HEK293 (cell line): Measurements from ENCODE around the gene CHMP3.

ENCODE experiments used
- CTCF ChIA-PET: fragments of 350-600 bp; formaldehyde crosslinking; extraction: SDS; loops from one replicate; lab custom pipeline; 2021; ENCODE audit warnings: antibody characterized with exemption; lab: Yijun Ruan, JAX
- POLR2A ChIA-PET: fragments of 300-600 bp; formaldehyde crosslinking; extraction: SDS; loops from one replicate; lab custom pipeline; 2020; ENCODE audit warnings: antibody characterized with exemption, inconsistent platforms; lab: Yijun Ruan, JAX
- H3K27ac ChIP-seq: fragments of 200-500 bp; sonication (Bioruptor generic); 2 replicates; pipeline ENCODE4 v1.5.1; 2014; ENCODE audit warnings: low read depth, low read length, control low read depth, inconsistent platforms; ENCODE audit errors: extremely low read depth
- H3K36me3 ChIP-seq, 2 experiments: fragments of 200-500 bp in 1 of 2; sonication (Bioruptor generic) in 1 of 2; 1 replicate in 1 of 2; 2 replicates in 1 of 2; pipeline ENCODE4 v1.5.1; 2014 to 2017; ENCODE audit warnings: inconsistent platforms in 2 of 2, low read length in 2 of 2; ENCODE audit not compliant: control insufficient read depth in 2 of 2, insufficient read depth in 1 of 2
- H3K4me1 ChIP-seq: fragments of 200-500 bp; sonication (Bioruptor generic); 2 replicates; pipeline ENCODE4 v1.5.1; 2014; ENCODE audit warnings: mild to moderate bottlenecking, low read length, inconsistent platforms; ENCODE audit not compliant: control insufficient read depth, insufficient read depth
- H3K4me3 ChIP-seq: 2 replicates; pipeline ENCODE4 v1.5.1; 2011; ENCODE audit warnings: low read depth, mild to moderate bottlenecking, control low read depth, low read length, moderate library complexity
- H3K9me3 ChIP-seq: fragments of 200-500 bp; sonication (Bioruptor generic); 2 replicates; pipeline ENCODE4 v1.5.1; 2014; ENCODE audit warnings: low read depth, low read length, inconsistent platforms; ENCODE audit not compliant: control insufficient read depth, insufficient read depth
- HIC1 ChIP-seq: fragments of 450-650 bp; formaldehyde crosslinking; IDR thresholded peaks from 2 replicates; pipeline ENCODE4 v1.5.1; 2016; ENCODE audit warnings: missing biosample characterization, missing genetic modification characterization
- KLF7 ChIP-seq: fragments of 450-650 bp; formaldehyde crosslinking; IDR thresholded peaks from 2 replicates; pipeline ENCODE4 v1.5.1; 2016; ENCODE audit warnings: missing biosample characterization, missing genetic modification characterization, borderline replicate concordance
- PBX3 ChIP-seq: sonication (generic); formaldehyde crosslinking; IDR thresholded peaks from 2 replicates; pipeline ENCODE4 v1.8.1; 2022; ENCODE audit warnings: mild to moderate bottlenecking, moderate library complexity, missing genetic modification reagents
- PRDM10 ChIP-seq: fragments of 450-650 bp; formaldehyde crosslinking; IDR thresholded peaks from 2 replicates; pipeline ENCODE4 v1.5.1; 2016; ENCODE audit warnings: missing biosample characterization, missing genetic modification characterization
- SALL2 ChIP-seq: fragments of 450-650 bp; formaldehyde crosslinking; IDR thresholded peaks from 2 replicates; pipeline ENCODE4 v1.5.0; 2017; ENCODE audit warnings: missing biosample characterization, mild to moderate bottlenecking, missing genetic modification characterization, borderline replicate concordance
- ZBTB20 ChIP-seq: fragments of 450-650 bp; formaldehyde crosslinking; IDR thresholded peaks from 2 replicates; pipeline ENCODE4 v1.5.1; 2016; ENCODE audit warnings: missing biosample characterization, missing genetic modification characterization
- ZFP41 ChIP-seq: fragments of 450-650 bp; formaldehyde crosslinking; IDR thresholded peaks from 2 replicates; pipeline ENCODE4 v1.5.1; 2016; ENCODE audit warnings: missing biosample characterization, missing genetic modification characterization, borderline replicate concordance
- ZNF133 ChIP-seq: fragments of 450-650 bp; formaldehyde crosslinking; IDR thresholded peaks from 2 replicates; pipeline ENCODE4 v1.5.1; 2016; ENCODE audit warnings: missing biosample characterization, missing genetic modification characterization
- ZNF16 ChIP-seq: fragments of 450-650 bp; formaldehyde crosslinking; IDR thresholded peaks from 2 replicates; pipeline ENCODE4 v1.5.1; 2016; ENCODE audit warnings: low read depth, missing biosample characterization, missing genetic modification characterization
- ZNF214 ChIP-seq: fragments of 450-650 bp; formaldehyde crosslinking; IDR thresholded peaks from 2 replicates; pipeline ENCODE4 v1.5.1; 2017; ENCODE audit warnings: missing biosample characterization, mild to moderate bottlenecking, missing genetic modification characterization, borderline replicate concordance
- ZNF24 ChIP-seq: fragments of 450-650 bp; formaldehyde crosslinking; IDR thresholded peaks from 2 replicates; pipeline ENCODE4 v1.5.1; 2016; ENCODE audit warnings: missing biosample characterization, missing genetic modification characterization
- ZNF398 ChIP-seq: fragments of 450-650 bp; formaldehyde crosslinking; IDR thresholded peaks from 2 replicates; pipeline ENCODE4 v1.5.1; 2017; ENCODE audit warnings: missing biosample characterization, missing genetic modification characterization
- ZNF433 ChIP-seq: fragments of 450-650 bp; formaldehyde crosslinking; IDR thresholded peaks from 2 replicates; pipeline ENCODE4 v1.5.1; 2016; ENCODE audit warnings: missing biosample characterization, missing genetic modification characterization, low read depth
- ZNF510 ChIP-seq: fragments of 450-650 bp; formaldehyde crosslinking; IDR thresholded peaks from 2 replicates; pipeline ENCODE4 v1.5.1; 2018; ENCODE audit warnings: mild to moderate bottlenecking, missing genetic modification characterization, missing biosample characterization; ENCODE audit not compliant: insufficient replicate concordance
- ZNF548 ChIP-seq: fragments of 450-650 bp; formaldehyde crosslinking; IDR thresholded peaks from 2 replicates; pipeline ENCODE4 v1.5.1; 2016; ENCODE audit warnings: missing biosample characterization, missing genetic modification characterization
- ZNF610 ChIP-seq: fragments of 450-650 bp; formaldehyde crosslinking; IDR thresholded peaks from 2 replicates; pipeline ENCODE4 v1.5.1; 2016; ENCODE audit warnings: missing biosample characterization, missing genetic modification characterization, borderline replicate concordance
- ZNF626 ChIP-seq: fragments of 450-650 bp; sonication (Bioruptor Pico); formaldehyde crosslinking; IDR thresholded peaks from 2 replicates; pipeline ENCODE4 v1.5.1; 2018; ENCODE audit warnings: missing biosample characterization, missing genetic modification characterization, inconsistent platforms
- ZNF654 ChIP-seq: fragments of 450-650 bp; formaldehyde crosslinking; IDR thresholded peaks from 2 replicates; pipeline ENCODE4 v1.5.1; 2016; ENCODE audit warnings: low read depth, missing biosample characterization, missing genetic modification characterization
- ZNF843 ChIP-seq: fragments of 450-650 bp; formaldehyde crosslinking; IDR thresholded peaks from 2 replicates; pipeline ENCODE4 v1.5.1; 2016; ENCODE audit warnings: missing biosample characterization, missing genetic modification characterization

Gene CHMP3

GRCh38 chr2:86598966-86599365 is 35.7 kb upstream of the CHMP3 start:
- H3K36me3 ChIP-seq: peaks cover 8 to 10% of the 10 kb centered on the region in 2 experiments
- TF ChIP-seq PBX3 (CRISPR knock-in tag): no peak
- no peak for TF ChIP-seq ZNF16 (tag by site-specific recombination)
- TF ChIP-seq KLF7 (tag by site-specific recombination): no peak
- TF ChIP-seq PRDM10 (tag by site-specific recombination): no peak
- TF ChIP-seq ZNF433 (tag by site-specific recombination): no peak
- TF ChIP-seq ZNF133: no peak
- no peak for TF ChIP-seq ZNF398
- no peak for TF ChIP-seq ZNF548 (tag by site-specific recombination)
- no peak for TF ChIP-seq ZNF510 (tag by site-specific recombination)
- no peak for TF ChIP-seq ZNF610
- TF ChIP-seq SALL2 (tag by site-specific recombination): no peak
- TF ChIP-seq HIC1 (tag by site-specific recombination): no peak
- no peak for TF ChIP-seq ZNF843 (tag by site-specific recombination)
- no peak for TF ChIP-seq ZNF214
- no peak for TF ChIP-seq ZNF626 (tag by site-specific recombination)
- TF ChIP-seq ZFP41 (tag by site-specific recombination): no peak
- no peak for TF ChIP-seq ZNF24
- TF ChIP-seq ZNF654 (tag by site-specific recombination): no peak
- no peak for TF ChIP-seq ZBTB20 (tag by site-specific recombination)
- TF ChIP-seq, all 188 proteins: peak for 0
- H3K9me3 ChIP-seq: no peaks in the 10 kb centered on the region
- no peak overlapping the region for H3K4me3 ChIP-seq
- no peaks in the 10 kb centered on the region for H3K4me1 ChIP-seq
- ChIA-PET POLR2A (no interaction called here), CTCF (interaction anchor here (0.6 to 0.9 kb wide), 2 partner anchors 8 to 899 kb away, joined by 3 to 7 read pairs; no protein-coding TSS in a partner anchor)
- no peak overlapping the region for H3K27ac ChIP-seq
